ENCODE data around the gene TSPAN18.
A peak's percentile ranks its signal among the peaks of the same experiment; 100 is the strongest.

Gene TSPAN18

DNA sequence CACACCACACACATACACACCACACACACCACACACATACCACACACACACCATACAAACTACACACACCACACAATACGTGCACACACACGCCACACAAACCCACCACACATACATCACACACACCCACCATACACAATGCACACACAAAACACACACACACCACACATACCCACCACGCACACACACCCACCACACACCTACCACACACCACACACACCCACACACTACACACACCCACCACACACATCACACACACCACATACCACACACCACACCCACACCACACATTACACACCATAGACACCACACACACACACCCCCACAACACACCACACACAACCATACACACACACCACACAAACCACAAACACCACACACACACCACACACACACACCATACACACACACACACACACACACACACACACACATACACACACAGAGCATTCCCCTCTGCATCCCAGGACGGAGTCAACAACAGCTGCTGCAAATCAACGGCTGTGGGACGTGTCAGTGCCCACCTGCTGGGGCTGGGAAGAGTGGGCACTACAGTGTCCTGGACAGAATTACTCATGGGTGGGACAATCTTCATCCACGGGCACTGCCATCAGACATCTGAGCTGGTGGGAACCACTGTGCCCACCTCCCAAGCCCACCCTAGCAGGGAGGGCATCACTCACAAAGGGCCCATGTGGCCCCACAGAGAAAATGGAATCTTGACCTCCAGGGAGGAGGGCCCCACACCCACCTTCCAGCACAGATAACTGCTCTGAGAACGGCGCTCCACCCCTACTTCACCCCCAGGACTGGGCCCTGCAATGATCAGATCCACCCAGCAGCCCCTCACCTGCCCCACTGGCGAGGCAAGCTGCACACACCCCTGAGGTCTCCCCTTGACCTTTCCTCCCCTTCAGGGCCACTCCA is 215.5 kb downstream of the TSPAN18 start:
- DNase-seq (ENCODE audit: low read depth), result no peak

DNA sequence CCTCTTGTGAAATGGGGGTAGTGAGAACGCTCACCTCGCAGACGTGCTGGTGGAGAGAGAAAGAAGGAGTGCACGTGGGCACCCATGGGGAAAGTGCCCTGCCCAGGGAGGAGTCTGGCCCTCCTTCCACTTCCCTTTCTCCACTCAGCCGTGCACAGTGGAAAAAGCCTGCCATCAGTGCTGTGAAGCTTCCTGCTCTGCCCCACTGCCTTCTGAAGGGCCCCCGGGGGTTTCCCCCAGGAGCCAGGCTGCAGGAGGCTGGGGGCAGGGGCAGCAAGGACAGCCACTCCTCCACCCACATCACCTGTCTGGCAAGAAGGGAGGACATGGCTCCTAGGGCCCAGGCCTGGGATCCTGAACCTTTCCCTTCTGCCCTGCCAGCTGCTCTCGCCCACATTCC is 216.4 kb downstream of the TSPAN18 start:
- DNase-seq (ENCODE audit: low read depth), result no peak

DNA sequence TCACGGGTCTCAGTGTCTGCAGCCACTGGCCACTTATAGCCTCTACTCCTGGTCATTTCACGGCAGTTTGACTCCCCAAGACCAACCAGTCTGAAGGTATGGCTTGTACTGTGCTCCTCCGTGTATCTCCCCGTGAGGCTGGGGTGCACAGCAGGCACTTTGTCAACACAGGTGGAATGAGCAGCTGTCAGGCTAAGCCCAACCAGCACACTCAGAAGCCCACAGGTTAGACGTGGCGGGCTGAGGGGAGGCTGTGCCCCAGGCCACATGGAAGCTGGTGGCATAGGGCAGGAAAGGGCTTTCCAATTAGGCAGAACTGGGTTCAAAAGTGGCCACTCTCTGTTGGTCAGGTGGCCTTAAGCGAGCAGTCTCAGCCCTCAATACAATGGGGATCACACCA is 216.9 kb downstream of the TSPAN18 start:
- DNase-seq (ENCODE audit: low read depth), result no peak

DNA sequence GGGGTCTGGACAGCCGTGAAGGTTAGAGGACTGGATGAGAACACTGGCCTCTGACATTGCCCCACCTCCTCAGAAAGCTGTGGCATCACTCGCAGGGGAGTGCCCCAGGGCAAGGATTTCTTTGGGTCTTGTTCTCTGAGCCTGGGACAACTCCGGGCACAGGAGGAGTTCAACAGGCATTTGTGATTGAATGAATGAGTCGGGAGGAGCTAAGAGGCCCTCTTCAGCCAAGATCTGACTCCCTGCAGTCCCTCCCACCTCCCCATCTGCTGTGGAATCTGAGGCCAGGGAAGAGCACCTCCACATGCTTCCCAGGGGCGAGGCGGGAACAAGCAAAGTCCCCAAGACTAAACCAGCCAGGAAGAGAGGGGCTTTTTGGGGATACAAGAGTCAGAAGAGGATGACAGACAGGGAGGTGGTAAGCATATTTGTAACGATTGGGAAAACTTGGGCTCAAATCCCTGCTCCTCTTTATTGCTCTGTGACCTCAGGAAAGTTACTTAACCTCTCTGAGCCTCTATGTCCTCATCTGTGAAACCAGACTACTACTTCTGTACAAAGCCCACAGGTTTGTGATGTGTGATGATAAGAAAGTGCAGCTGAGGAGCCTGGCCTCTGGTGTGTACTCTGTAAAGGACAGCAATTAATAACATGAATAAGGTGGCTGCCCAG is 217.6 kb downstream of the TSPAN18 start:
- no peak for DNase-seq (ENCODE audit: low read depth)

DNA sequence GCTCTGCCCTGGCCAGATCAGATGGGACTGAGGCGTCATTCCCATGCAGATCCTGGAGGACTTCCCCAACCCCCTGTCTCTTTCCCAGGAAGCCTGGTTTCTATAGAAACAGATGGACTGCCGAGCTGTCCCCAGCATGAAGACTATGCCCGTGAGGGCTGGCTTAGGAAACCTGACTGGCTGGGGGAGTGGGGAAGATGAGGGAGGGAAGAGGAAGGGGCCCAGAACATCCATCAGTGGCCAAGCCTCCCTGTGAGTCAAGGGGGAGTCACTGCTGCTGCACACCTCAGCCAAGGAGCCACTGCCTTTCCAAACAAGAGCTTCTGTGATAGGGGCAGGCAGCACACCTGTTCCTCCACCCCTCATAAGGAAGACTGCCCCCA is 218.1 kb downstream of the TSPAN18 start:
- DNase-seq (ENCODE audit: low read depth), result no peak

DNA sequence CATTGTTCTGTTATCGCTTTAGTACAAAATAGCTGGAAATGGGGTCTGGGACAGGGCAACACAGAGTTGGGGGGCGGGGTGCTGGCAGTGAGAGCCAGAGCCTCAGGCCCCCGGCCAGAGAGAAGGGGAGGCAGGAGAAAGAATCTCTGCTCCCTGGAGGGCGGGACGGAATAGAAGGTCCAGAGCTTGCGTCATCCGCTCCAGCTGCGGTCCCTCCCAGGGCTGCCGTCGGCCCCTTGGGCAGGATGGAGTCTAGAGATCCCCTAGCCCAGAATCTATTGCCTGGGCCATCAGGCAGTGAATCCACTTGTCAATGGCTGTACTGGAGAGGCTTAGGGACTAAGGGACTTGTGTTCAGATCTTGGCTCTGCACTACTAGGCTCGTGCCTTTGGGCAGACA is 218.9 kb downstream of the TSPAN18 start:
- DNase-seq (ENCODE audit: low read depth), result no peak

DNA sequence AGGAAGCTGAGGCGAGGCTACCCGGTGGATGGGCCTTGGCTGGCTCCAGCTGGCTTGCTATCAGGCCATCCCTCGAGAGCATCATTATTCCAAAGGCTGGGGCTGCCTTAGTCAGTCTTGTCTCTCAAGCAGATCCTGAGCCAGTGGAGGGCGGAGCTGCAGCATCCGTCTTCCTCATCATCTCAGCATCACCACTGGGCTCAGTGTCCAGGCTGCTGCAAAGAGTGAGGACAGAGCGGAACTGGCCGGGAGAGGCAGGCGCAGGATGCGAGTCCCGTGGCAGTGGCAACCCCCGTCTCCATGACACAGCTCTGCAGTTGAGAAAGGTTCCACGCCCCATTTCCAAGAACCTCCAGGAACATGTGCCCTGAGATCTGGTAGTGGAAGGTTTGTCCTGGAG is 219.5 kb downstream of the TSPAN18 start:
- no peak for DNase-seq (ENCODE audit: low read depth)

DNA sequence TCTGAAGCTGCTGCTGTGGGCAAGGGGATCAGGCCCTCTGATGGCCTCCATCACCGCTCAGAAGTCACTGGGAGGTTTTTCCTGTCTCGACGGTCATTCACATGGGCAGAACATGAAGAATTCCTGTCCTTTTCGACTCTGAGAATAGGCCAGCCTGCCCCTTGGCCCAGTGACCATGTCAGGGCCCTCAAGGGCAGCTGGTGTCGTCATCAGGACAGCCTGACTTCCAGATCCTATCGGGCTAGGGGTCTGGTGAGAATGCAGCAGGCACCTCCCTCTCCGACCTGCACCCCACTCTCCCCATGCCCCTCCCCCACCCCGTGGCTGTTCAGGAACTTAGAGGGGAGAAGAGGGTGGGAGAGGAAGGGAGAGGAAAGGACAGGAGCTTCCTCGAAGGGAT is 220.4 kb downstream of the TSPAN18 start:
- no peak for DNase-seq (ENCODE audit: low read depth)

DNA sequence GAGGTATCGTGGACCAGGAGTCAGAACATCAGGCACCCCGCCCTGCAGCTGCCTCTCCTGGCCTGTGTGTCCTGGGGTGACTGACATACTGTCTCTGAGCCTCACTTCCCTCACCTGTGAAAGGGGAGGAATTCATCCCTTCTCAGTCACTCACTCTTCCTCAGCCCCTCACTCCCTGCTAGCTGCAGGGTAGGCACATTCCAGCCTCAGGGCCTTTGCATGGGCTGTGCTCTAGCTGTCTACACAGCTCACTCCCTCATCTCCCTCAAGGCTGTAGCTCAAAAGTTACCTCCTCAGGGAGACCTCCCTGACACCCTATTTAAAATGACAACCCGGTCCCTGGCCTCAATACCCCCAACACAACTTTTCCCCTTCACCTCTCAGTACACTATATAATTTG is 221.4 kb downstream of the TSPAN18 start:
- no peak for DNase-seq (ENCODE audit: low read depth)

DNA sequence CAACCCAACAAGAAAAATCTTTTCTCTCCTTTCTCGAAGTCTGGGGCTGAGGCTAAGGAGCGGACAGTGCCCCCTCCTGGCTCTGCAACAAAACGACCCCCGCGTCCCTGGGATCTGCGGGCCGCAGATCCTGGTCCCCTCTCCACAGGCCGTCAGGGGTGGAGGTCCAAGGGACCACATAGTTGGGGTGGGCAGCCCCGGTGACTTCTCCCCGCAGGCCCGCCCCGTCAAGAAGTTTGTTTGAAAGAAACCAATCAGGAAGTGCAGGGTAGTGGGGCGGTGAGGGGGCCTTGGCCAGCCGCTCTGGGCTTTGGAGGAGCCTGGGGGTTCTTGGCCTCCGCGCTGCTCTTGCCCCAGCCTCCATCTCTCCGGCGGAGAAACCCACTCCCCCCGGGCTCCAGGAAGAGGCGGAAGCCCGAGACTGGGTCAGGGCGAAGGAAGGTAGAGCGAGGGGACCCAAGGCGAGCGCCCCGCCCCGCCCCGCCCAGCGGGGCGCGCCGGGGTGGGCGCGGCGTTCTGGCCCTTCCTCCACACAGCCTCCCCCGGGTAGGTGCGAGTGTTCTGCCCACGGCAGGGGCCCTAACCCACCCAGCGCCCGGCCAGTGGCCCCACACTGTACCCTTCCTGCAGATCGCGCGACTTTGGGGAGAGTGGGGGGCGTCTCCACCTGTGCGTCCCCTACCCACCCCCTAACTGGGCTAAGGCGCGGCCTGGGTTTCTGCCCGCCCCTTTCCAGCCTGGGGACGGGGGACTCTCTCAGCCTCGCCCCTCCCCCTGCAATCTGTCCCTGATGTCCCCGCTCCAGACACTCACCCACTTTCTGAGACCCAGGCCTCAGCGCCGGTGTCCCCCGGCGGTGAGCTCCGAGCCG is 222.6 kb downstream of the TSPAN18 start:
- DNase-seq (ENCODE audit: low read depth), result no peak

DNA sequence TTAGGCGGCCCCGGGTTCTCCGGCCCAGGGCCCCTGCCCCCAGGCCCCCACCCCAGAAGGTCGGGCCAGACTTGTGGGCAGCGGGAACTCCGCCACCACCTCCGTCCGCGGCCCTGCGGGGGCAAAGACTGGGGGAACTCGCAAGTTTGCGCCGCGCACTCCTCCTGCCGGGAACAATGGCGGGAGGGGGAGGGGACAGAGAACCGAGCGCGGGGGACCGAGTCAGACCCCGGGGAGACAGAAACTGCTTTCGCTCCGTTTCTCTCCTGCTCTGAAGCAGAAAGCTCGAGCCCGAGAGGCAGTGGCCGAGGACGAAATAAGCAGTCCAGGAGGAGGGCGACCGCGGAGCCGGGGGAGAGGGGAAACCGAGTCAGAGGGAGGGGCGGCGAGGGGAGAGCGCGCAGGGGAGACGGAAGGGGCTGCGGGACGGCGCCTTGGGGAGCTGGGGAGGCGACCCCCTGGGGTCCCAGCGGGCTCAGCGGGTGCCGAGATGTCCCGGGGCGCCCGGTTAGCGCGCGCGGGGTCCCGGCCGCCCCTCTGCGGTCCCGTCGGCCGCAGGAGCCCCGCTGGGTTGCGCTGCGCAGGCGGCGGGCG is 223.4 kb downstream of the TSPAN18 start:
- DNase-seq (ENCODE audit: low read depth), result no peak

DNA sequence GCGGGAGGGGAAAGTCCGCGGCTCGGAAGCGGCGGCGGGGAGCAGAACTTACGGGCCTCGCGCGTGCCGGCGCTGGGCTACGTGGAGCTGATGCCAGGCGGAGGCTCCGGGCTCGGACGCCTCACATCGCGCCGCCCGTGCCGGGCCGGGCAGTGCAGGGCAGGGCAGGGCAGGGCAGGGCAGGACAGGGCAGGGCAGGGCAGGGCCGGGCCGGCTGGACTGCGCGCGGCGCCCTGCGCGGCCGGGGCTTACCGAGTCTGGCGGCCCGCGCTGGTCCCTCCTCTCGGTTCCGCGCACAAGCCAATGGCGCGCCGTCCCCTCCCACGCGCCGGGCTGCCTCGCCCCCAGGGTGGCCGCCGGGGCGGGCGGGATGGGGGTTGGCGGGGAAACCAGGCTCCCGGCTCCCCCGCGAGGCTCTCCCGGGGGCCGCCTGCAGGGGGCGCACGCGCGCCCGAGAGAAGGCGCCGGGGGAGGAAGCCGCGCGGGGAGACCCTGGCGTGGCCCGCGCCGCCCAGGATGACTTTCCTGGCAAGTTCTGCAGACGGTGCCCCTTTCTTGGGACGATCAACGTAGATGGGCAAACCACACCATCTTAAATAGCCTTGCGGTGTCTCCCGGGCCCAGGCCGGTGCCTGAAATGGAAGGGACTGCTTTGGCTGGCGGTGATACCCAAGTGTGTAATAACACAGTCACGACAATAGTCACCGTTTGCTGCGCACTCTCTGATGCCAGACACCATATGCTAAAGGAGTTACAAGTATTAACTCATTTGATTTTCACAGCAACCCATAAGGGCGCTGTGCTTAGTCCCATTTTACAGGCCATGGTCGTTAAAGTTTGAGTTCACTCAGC is 224.1 kb downstream of the TSPAN18 start, which contains the start of gene TP53I11:
Gene TP53I11 (minus strand): TSS at position 259 of the 852 bp plus-strand sequence. CDS start 12,548 bp downstream, outside the sequence.
- no peak for DNase-seq (ENCODE audit: low read depth)

DNA sequence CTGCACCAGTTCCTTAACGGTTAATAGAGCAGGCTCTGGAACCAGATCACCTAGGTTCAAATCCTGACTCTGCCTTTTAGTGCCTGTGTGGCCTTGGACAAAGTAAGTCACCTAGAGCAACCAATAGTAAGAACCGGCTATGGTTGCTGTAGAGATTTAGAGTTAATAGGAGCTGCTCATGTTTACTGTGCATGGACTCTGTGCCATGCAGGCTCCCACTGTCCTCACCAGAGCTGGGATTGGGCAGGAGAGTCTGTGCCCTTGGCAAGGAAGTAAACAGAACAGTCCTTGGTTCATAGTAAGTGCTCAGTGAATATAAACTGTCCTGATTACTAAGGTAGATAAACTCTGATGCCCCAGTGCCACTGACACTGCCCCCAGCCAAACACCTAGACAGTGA is 225.3 kb downstream of the TSPAN18 start:
- DNase-seq (ENCODE audit: low read depth), result no peak

DNA sequence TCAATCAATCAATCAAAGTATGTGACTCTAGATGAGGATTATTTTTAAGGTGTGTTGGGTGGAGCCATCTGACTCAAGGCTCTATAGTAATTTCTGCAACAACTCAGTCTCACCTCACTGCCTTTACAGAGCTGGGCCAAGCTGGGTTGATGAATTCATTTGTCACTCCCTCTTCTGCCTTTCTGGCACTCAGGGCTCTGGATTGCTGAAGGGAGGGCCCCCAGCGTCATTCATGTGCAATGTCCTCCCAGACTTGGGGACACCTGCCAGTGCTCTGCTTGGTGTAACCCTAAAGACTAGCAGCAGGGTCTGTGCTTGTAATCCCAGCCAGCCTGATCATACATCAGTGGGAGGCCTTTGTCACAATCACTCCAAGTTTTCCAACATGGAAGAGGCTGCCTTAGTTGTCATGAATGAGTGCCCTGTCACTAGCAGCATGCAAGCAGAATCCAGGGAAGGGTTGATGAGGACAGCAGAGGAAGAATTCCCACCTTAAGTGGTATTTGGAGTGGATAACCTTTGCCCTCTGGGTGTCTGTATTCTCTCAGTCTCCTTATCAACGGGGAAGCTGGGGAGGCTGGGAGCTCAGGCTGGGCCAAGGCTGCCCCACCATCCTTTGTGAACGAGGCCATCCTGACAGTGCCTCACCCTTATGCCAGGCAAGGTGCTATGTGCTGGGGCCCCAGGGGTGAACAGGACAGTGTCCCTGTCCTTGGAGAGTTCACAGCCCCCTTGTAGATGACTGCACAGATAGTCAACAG is 225.9 kb downstream of the TSPAN18 start:
- no peak for DNase-seq (ENCODE audit: low read depth)

DNA sequence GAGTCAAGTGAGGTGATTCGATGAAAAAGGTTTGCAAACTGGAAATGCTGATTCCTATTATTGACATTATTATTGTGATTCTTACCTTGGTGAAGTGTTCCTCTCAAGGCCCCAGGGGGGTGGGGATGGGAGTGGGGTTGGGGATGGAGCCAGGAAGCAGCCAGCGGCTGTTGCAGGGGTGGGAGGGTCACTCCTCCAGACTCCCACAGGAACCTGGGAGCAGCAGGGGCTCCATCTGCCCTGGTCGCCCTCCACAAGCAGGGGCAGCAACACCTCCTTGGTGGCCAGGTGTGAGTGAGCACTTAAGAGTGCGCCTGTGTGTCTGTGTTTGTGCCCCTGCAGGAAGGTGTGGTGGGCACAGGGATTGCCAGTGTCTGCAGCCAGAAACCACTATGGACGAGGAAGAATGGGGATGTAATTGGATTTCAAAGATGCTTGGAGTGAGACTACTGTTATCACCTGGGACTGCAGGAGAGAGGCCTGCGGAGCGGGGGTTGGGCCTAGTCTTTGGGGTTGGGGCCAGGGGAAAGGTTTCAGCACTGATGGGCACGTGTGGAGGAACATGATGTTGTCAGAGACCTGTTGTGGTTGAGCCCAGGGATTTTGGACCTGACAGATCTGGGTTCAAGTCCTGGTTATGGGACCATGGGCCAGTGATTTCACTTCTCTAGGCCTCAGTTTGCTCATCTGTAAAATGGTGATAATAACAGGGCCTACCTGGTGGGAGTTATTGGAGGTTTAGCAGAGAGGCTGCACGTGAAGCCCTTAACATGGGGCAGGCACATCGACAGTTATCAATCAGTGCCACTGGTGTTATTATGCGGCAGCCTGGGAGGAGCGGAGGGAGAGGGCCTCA is 227.5 kb downstream of the TSPAN18 start:
- no peak for DNase-seq (ENCODE audit: low read depth)

DNA sequence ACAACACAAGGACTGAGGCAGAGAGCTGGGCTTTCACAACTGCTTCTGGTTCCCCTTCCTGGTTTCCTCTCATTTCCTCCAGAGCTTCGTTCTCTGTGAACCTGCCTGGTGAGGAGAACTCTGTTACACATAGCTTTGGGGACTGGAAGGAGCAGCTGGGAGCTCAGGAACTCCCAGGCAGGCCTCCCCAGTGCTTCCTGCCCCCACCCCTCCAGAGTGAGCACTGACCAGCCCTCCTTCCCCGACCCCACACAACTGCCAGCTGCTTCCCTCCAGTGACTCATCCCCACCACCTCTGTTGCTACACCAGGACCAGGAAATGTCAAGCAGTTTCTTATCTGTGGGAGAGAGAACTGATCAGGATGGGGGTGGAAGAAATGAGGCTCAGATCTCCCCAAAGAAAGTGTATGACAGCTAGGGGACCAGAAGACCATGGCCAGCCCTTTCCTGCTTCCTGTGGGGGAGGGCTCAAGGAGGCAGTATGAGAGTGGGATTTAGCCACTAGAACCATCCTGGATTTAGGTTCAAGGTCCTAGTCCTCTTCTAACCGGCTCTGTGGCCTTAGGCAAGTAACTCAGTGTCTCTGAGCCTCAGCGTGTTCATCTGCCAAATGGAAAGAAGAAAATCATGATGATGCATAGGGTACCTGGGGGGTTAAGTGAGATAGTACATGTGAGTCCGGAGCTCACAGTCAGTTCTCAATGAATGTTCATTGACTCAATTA is 228.4 kb downstream of the TSPAN18 start:
- peak; percentile 45 for DNase-seq (ENCODE audit: low read depth)

DNA sequence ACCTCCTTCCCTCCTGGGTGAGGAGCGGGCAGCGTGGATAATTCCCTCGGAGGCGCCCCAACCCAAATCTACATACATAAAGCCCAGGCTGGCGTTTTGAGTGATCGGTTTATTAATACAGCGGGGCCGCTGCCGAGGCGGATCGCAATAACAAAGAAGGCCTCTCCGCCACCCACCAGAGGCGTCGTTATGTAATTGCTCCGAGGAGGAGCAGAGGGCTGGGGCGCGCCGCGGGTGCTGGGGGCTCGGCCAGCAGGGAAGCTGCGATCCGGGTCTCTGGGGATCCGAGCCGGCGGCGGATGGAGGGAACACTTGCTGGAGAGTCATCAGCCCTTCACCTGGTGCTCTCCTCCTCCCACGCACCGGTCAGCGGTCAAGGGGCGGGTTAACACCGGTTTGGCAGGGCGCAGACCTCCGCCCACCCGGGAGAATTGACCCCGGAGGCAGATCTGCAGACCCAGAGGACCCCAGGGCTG is 230.3 kb downstream of the TSPAN18 start:
- no peak for DNase-seq (ENCODE audit: low read depth)

DNA sequence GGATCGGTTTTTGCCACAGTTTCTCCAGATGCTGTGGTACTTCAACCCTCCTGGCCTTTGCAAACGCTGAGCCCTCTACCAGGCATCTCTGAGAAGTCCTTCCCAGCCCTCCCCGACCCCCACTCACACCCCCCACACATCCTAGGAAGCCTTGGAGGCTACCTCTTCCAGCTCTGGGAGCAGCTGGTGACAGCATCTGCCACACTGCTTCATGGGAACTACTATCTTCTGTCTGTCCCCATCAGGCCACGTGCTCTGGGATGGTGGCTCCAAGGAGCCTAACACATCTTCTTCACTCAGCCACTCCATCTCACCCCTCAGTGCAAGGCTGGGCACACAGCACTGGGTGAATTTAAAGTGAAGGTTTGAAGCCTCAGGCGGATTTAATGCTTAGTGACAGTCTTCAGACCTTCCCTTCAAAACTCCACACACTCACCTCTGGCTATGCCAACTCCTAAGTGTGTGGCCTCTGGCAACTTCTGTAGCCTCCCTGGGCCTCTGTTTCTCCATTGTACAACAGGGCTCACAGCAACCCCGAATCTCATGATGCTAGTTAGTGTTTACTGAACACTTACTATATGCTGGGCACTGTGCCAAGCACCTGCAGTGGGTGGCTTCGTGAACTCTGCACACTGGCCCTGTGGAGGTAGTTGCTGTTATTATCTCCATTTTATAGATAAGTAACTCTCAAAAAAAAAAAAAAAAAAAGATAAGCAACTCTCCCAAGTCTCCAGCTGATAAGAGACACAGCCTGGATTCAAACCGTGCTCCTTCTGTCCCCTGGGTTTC is 231.2 kb downstream of the TSPAN18 start:
- no peak for DNase-seq (ENCODE audit: low read depth)

Data from HS-27A (cell line).